ENCODE data around the gene SCFD2.
"Not testable (repeated sequence)": the region's sequence is repeated elsewhere in the genome, so short reads cannot be mapped to it uniquely, and the experiment has no call there.

Gene SCFD2

DNA sequence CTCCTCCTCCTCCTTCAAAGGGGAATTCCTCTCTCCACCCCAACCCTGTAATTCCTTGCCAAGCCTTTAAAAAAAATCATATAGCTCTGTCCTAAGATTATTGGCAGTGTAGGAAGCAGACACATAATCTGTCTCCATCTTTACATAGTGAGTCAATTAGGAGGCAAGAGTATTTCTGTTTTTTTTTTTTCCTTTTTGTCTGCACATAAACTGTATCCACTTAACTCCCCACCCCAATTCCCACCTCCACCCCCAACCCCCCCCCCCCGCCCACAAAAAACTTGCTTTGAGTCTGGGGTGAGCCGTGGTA, 321.3 kb downstream of the SCFD2 start:
- H3K4me1 ChIP-seq (ENCODE audit: control insufficient read depth, insufficient read depth, low read length, poor library complexity, severe bottlenecking), result no peaks in the 10 kb centered on the region
- no peaks in the 10 kb centered on the region for H3K9me3 ChIP-seq (ENCODE audit: control insufficient read depth, low read length)
- H3K27ac ChIP-seq (ENCODE audit: insufficient read depth, low read length, poor library complexity, severe bottlenecking), result no peak overlapping the region
- DNase-seq, result no peak
- H3K36me3 ChIP-seq (ENCODE audit: control insufficient read depth, insufficient read depth, low read length), result no peaks in the 10 kb centered on the region
- H3K27me3 ChIP-seq (replicated peaks; ENCODE audit: control insufficient read depth, insufficient read depth, low read length, poor library complexity, severe bottlenecking), result no peaks in the 10 kb centered on the region
- H3K4me3 ChIP-seq (ENCODE audit: insufficient read depth, low read depth, low read length, poor library complexity, severe bottlenecking), result no peak overlapping the region

DNA sequence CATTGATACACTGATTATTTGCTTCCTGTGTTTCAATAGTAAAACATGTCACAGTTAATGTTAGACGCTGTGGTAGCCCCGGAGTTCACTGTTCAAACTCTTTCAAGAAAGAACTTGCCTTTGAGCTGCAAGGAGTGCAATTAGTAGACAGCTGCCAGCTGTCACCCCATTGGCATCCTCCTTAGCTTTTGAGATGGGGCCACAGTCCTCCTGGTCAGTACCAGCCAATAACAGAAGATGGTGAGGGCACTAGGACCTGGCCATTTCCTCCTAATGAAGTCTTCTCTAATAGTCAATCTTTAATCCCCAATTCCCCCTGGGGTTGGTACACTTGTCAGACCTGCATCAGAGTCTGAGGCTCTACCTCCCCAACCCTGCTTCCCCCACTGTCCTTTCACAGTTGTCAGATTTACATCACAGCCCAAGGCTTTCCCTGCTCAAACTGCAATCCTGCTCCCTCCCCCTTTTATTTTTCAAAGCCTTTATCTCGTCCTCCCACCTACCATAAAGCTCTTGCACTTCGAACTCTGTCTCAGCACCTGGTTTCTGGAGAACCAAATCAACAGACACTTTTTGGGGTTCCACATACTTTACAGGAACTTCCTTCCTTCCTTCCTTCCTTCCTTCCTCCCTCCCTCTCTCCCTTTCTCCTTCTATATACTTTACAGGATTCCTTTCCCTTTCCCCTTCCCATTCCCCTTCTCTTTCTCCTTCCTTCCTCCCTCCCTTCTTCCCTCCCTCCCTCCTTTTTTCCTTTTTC, 321.8 kb downstream of the SCFD2 start:
- H3K27ac ChIP-seq (ENCODE audit: insufficient read depth, low read length, poor library complexity, severe bottlenecking), result no peak overlapping the region
- no peak for DNase-seq
- no peaks in the 10 kb centered on the region for H3K36me3 ChIP-seq (ENCODE audit: control insufficient read depth, insufficient read depth, low read length)
- no peaks in the 10 kb centered on the region for H3K9me3 ChIP-seq (ENCODE audit: control insufficient read depth, low read length)
- H3K27me3 ChIP-seq (replicated peaks; ENCODE audit: control insufficient read depth, insufficient read depth, low read length, poor library complexity, severe bottlenecking), result no peaks in the 10 kb centered on the region
- no peaks in the 10 kb centered on the region for H3K4me1 ChIP-seq (ENCODE audit: control insufficient read depth, insufficient read depth, low read length, poor library complexity, severe bottlenecking)
- no peak overlapping the region for H3K4me3 ChIP-seq (ENCODE audit: insufficient read depth, low read depth, low read length, poor library complexity, severe bottlenecking)

DNA sequence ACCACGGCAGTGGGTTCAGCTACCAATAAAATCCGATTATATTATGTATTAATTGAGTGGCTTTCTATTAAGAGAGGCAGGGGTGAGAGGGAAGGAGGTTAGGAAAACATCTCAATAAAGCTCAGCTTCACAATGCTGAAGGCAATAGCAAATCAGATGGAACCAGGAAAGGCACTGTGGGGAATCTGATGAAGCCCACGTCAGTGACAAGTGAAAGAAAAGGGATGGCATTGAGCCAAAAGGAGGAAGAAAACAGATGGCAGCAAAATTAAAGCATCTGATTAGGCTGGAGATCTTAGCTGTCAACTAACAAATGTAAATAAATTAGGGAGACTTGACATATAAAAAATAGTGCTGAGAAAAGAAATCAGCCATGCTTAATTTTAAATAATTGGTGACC, 322.8 kb downstream of the SCFD2 start:
- no peak for DNase-seq
- Histone ChIP-seq H3K36me3 (ENCODE audit: control insufficient read depth, insufficient read depth, low read length) (no peaks in the 10 kb centered on the region), H3K4me3 (ENCODE audit: insufficient read depth, low read depth, low read length, poor library complexity, severe bottlenecking) (no peak overlapping the region)

DNA sequence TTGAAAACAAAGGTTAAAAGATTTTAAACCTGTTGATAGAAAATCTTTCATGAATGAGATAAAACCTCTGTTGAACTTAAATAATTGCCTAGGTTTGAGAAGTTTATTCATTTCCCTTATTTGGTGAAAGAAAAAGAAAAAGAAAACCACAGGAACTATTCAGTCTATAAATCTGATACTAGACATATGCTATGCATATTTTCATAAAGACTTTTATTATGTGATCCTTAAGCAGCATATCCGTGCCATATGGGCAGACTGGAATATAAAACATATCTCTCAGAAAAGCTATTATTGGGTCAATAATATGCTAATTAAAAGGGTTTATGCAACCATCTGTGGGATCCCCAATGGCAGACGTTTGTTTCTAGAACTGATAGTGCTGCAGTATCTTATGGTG, 325.0 kb downstream of the SCFD2 start:
- Histone ChIP-seq H3K4me1 (ENCODE audit: control insufficient read depth, insufficient read depth, low read length, poor library complexity, severe bottlenecking) (no peaks in the 10 kb centered on the region), H3K27me3 (replicated peaks; ENCODE audit: control insufficient read depth, insufficient read depth, low read length, poor library complexity, severe bottlenecking) (no peaks in the 10 kb centered on the region), H3K27ac (ENCODE audit: insufficient read depth, low read length, poor library complexity, severe bottlenecking) (no peak overlapping the region), H3K4me3 (ENCODE audit: insufficient read depth, low read depth, low read length, poor library complexity, severe bottlenecking) (no peak overlapping the region), H3K9me3 (ENCODE audit: control insufficient read depth, low read length) (no peaks in the 10 kb centered on the region), H3K36me3 (ENCODE audit: control insufficient read depth, insufficient read depth, low read length) (no peaks in the 10 kb centered on the region)
- DNase-seq, result no peak

More for the DNA sequence above, 322.8 kb downstream of the SCFD2 start:
- no peaks in the 10 kb centered on the region for H3K27me3 ChIP-seq (replicated peaks; ENCODE audit: control insufficient read depth, insufficient read depth, low read length, poor library complexity, severe bottlenecking)
- H3K9me3 ChIP-seq (ENCODE audit: control insufficient read depth, low read length), result no peaks in the 10 kb centered on the region
- no peaks in the 10 kb centered on the region for H3K4me1 ChIP-seq (ENCODE audit: control insufficient read depth, insufficient read depth, low read length, poor library complexity, severe bottlenecking)
- H3K27ac ChIP-seq (ENCODE audit: insufficient read depth, low read length, poor library complexity, severe bottlenecking), result no peak overlapping the region

DNA sequence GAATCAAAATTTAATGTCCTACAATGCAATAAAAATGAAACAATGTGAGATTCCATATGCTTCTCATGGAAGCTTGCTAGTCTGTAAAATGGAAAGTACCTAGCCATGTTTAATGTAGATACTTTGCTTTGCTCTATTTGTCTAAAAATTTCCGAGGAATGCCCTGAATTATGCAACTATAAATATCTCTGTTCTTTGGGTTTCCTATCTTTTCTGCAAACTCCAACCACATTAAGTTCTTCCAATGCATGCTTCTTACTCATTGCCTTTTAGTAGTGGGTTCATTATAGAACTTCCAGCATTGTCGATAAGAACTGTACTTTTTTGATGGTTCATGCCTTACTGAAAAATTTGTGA, 325.4 kb downstream of the SCFD2 start:
- H3K9me3 ChIP-seq (ENCODE audit: control insufficient read depth, low read length), result no peaks in the 10 kb centered on the region
- no peak overlapping the region for H3K4me3 ChIP-seq (ENCODE audit: insufficient read depth, low read depth, low read length, poor library complexity, severe bottlenecking)
- H3K4me1 ChIP-seq (ENCODE audit: control insufficient read depth, insufficient read depth, low read length, poor library complexity, severe bottlenecking), result no peaks in the 10 kb centered on the region
- DNase-seq, result no peak
- no peaks in the 10 kb centered on the region for H3K27me3 ChIP-seq (replicated peaks; ENCODE audit: control insufficient read depth, insufficient read depth, low read length, poor library complexity, severe bottlenecking)
- H3K36me3 ChIP-seq (ENCODE audit: control insufficient read depth, insufficient read depth, low read length), result no peaks in the 10 kb centered on the region
- no peak overlapping the region for H3K27ac ChIP-seq (ENCODE audit: insufficient read depth, low read length, poor library complexity, severe bottlenecking)

DNA sequence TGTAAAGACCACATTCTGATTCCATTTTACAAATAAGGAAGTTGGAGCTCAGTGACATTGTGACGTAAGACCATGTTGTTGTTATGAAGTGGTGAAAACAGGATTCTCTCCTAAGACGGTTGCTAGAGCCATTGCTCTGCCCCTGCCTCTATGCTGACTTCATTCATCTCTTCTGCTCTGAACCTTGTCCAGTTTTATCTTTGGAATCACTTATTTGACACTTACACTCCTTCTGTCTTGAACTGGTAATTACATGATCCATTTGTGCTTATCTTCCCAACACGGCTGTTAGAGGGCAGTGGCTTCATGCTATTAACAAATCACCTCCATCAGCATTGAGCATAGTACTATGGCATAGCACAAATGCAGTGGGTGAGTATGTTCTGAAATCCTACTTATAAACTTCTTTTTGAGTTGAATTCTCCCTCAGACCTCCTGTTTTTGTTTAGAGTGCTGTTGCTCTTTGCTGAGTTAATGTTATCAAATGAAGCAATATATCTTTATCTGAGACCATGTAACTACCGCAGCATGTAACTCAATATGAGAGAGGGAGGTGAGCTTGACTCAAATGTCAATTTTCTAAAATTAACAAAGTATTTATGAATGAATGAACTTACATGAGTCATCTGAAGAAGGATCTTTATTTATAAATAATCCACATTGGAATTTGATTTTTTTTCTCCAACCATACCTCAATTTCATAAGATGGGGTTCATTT, 326.0 kb downstream of the SCFD2 start:
- Histone ChIP-seq H3K4me3 (ENCODE audit: insufficient read depth, low read depth, low read length, poor library complexity, severe bottlenecking) (no peak overlapping the region), H3K27ac (ENCODE audit: insufficient read depth, low read length, poor library complexity, severe bottlenecking) (no peak overlapping the region)
- no peak for DNase-seq

DNA sequence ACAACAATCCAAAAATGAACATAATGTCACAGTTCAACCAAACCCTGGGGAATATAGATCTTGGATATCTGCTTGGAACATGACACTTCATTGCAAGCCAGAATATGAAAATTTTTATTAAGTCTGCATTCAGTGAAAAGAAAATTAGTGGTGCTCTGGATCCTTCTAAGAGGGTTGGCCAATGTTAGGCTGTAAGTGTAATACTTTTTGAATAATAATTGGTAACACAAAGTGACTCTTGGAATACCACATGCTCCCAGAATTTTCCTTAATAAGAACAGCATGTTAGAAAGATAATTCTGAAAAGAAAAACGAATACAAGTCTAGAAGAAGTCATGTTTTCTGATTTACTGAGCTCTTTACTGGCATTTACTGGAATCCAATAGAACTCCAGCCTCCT, 328.0 kb downstream of the SCFD2 start:
- no peak for DNase-seq
- Histone ChIP-seq H3K36me3 (ENCODE audit: control insufficient read depth, insufficient read depth, low read length) (no peaks in the 10 kb centered on the region), H3K9me3 (ENCODE audit: control insufficient read depth, low read length) (no peaks in the 10 kb centered on the region), H3K4me1 (ENCODE audit: control insufficient read depth, insufficient read depth, low read length, poor library complexity, severe bottlenecking) (no peaks in the 10 kb centered on the region), H3K27ac (ENCODE audit: insufficient read depth, low read length, poor library complexity, severe bottlenecking) (no peak overlapping the region), H3K27me3 (replicated peaks; ENCODE audit: control insufficient read depth, insufficient read depth, low read length, poor library complexity, severe bottlenecking) (no peaks in the 10 kb centered on the region), H3K4me3 (ENCODE audit: insufficient read depth, low read depth, low read length, poor library complexity, severe bottlenecking) (no peak overlapping the region)

More for the DNA sequence above, 326.0 kb downstream of the SCFD2 start:
- Histone ChIP-seq H3K9me3 (ENCODE audit: control insufficient read depth, low read length) (no peaks in the 10 kb centered on the region), H3K4me1 (ENCODE audit: control insufficient read depth, insufficient read depth, low read length, poor library complexity, severe bottlenecking) (no peaks in the 10 kb centered on the region), H3K36me3 (ENCODE audit: control insufficient read depth, insufficient read depth, low read length) (no peaks in the 10 kb centered on the region), H3K27me3 (replicated peaks; ENCODE audit: control insufficient read depth, insufficient read depth, low read length, poor library complexity, severe bottlenecking) (no peaks in the 10 kb centered on the region)

DNA sequence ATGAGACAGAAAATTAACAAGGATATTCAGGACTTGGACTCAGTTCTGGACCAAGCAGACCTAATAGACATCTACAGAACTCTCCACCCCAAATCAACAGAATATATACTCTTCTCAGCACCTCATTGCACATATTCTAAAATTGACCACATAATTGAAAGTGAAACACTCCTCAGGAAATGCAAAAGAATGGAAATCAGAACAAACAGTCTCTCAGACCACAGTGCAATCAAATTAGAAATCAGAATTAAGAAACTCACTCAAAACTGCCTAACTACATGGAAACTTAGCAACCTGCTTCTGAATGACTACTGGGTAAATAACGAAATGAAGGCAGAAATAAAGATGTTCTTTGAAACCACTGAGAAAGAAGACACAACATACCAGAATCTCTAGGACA, 333.0 kb downstream of the SCFD2 start:
- DNase-seq, result not testable (repeated sequence)

DNA sequence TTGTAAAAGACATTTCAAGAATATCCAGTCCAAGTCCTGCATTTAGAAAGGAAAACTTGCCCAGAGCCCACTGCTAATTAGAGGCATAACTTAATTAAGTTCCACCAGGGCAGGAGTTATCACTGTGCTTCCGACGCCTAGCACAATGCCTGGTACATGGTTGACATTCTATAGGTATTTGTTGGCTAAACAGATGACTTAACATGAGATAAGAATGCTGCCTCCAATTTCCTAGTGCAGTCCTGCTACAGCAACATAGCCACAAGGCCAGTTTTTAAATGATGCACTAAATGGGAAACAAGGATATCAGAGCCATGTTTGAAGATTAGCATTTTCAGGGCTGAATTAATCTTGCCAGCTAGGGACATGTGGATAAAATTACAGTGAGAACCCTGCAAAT, 339.6 kb downstream of the SCFD2 start:
- H3K36me3 ChIP-seq (ENCODE audit: control insufficient read depth, insufficient read depth, low read length), result no peaks in the 10 kb centered on the region
- H3K27ac ChIP-seq (ENCODE audit: insufficient read depth, low read length, poor library complexity, severe bottlenecking), result no peak overlapping the region
- no peaks in the 10 kb centered on the region for H3K4me1 ChIP-seq (ENCODE audit: control insufficient read depth, insufficient read depth, low read length, poor library complexity, severe bottlenecking)
- no peak for DNase-seq
- no peaks in the 10 kb centered on the region for H3K27me3 ChIP-seq (replicated peaks; ENCODE audit: control insufficient read depth, insufficient read depth, low read length, poor library complexity, severe bottlenecking)
- no peaks in the 10 kb centered on the region for H3K9me3 ChIP-seq (ENCODE audit: control insufficient read depth, low read length)
- H3K4me3 ChIP-seq (ENCODE audit: insufficient read depth, low read depth, low read length, poor library complexity, severe bottlenecking), result no peak overlapping the region

More for the DNA sequence above, 333.0 kb downstream of the SCFD2 start:
- not testable (repeated sequence) for H3K27me3 ChIP-seq (replicated peaks; ENCODE audit: control insufficient read depth, insufficient read depth, low read length, poor library complexity, severe bottlenecking); H3K9me3 ChIP-seq (ENCODE audit: control insufficient read depth, low read length); H3K4me1 ChIP-seq (ENCODE audit: control insufficient read depth, insufficient read depth, low read length, poor library complexity, severe bottlenecking); H3K27ac ChIP-seq (ENCODE audit: insufficient read depth, low read length, poor library complexity, severe bottlenecking); H3K36me3 ChIP-seq (ENCODE audit: control insufficient read depth, insufficient read depth, low read length); H3K4me3 ChIP-seq (ENCODE audit: insufficient read depth, low read depth, low read length, poor library complexity, severe bottlenecking)

DNA sequence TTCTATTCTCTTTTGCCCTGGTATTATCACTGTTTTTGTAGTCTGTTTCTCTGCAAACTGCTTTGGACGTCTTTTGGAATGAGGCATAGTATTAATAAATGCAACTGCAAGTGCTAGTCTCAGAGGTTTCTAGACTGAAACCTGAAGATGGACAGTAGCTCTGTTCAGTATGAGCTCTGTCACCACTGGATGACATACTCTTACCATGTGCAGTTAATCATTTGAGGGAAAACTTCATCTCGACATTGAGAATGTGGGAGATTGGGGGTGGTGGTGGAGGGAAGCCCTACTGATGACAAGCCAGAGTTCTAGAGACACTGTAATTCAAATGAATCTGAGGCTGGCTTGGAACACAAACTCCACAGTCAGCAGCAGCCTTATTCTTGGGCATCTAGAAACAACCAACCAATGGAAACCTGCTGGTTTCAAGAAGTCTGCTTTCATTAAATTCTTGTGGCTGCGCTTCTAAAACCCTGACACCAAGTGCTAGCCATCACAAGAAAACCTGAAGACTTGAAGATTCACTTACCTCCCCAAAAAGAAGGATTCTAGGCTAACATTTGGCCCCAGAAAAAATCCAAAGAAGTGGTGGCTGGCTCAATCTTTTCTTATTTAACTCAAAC, 342.1 kb downstream of the SCFD2 start:
- H3K36me3 ChIP-seq (ENCODE audit: control insufficient read depth, insufficient read depth, low read length), result no peaks in the 10 kb centered on the region
- H3K27me3 ChIP-seq (replicated peaks; ENCODE audit: control insufficient read depth, insufficient read depth, low read length, poor library complexity, severe bottlenecking), result no peaks in the 10 kb centered on the region
- no peaks in the 10 kb centered on the region for H3K9me3 ChIP-seq (ENCODE audit: control insufficient read depth, low read length)
- no peak for DNase-seq
- H3K27ac ChIP-seq (ENCODE audit: insufficient read depth, low read length, poor library complexity, severe bottlenecking), result no peak overlapping the region
- no peaks in the 10 kb centered on the region for H3K4me1 ChIP-seq (ENCODE audit: control insufficient read depth, insufficient read depth, low read length, poor library complexity, severe bottlenecking)
- no peak overlapping the region for H3K4me3 ChIP-seq (ENCODE audit: insufficient read depth, low read depth, low read length, poor library complexity, severe bottlenecking)
